GM18951 (cell line): ENCODE results near the gene DRICH1.

ENCODE experiments used
- POLR2A ChIP-seq: IDR thresholded peaks from 4 replicates; pipeline ENCODE4 v1.6.1; 2011; ENCODE audit warnings: mild to moderate bottlenecking; ENCODE audit not compliant: insufficient read length, insufficient read depth; ENCODE audit errors: extremely low read depth
- in situ Hi-C: fragments of 300-500 bp; cut with MboI; formaldehyde crosslinking; loops from one replicate; pipeline ENCODE4 v1.12.0; 2022; ENCODE audit warnings: low sequenced_read_pairs, mixed read lengths, inconsistent platforms; ENCODE audit not compliant: unreplicated experiment

DRICH1 gene, protein sequence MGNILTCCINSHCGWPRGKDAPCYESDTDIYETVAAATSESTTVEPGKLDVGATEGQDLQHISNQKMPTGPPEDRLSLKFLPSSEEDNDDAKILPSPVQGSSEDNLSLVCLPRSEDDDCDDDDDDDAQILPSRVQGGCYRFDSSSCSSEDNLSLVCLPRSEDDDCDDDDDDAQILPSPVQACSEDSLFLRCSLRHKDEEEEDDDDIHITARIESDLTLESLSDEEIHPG

GRCh38 chr22:23632178-23632577, at the start of gene DRICH1:
Gene DRICH1 (minus strand): TSS chr22:23632321. CDS start chr22:23632023, 298 bp downstream.
- in situ Hi-C loops = loop anchor here (10.0 kb wide), 1 partner anchor 1693 kb away; no protein-coding TSS in a partner anchor
- no peak for TF ChIP-seq POLR2A

DNA sequence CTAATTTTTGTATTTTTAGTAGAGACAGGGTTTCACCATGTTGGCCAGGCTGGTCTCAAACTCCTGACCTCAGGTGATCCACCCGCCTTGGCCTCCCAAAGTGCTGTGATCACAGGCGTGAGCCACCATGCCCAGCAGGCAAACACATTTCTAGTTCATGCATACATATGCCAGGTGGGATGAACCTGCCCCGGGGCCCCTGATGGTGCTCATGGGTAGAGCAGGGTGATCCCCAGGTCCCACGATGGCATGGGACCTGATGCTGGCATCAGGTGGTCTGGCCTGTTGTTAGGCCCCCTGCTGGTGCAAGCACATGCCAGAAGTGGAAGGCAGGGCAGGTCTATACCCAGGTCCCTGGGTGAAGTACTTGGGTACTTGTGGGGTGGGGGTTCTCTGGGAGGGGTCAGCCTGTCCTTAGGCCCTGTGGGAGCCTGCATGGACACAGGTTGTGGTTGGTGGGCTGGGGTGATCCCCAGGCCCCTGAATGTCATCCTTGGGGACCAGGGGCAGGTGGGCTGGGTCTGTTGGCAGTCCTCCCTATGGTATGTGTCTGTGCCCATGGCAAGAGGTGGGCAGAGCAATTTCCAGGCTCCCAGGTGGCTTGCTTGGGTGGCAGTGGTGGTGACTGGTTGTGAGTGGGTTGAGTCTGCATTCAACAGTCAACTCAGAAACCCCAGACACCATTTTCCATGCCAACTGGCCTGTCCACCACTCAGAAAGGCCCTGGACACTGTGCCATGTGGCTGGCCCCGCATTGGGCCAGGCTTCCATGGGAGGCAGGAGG, 49.1 kb upstream of the DRICH1 start:
- TF ChIP-seq POLR2A = no peak
- in situ Hi-C loops = no loop called here

- in situ Hi-C loops = loop anchor here (10.0 kb wide), 1 partner anchor 927 kb away; the partner anchor contains the start of gene GGT1
- TF ChIP-seq POLR2A = no peak
Measured at GRCh38 chr22:23678133-23678532, 46.0 kb upstream of the DRICH1 start.

- no peak for TF ChIP-seq POLR2A
- in situ Hi-C loops = loop anchor here (10.0 kb wide), 1 partner anchor 927 kb away; the partner anchor contains the start of gene GGT1
Measured at GRCh38 chr22:23677701-23677995, 45.5 kb upstream of the DRICH1 start.

DNA sequence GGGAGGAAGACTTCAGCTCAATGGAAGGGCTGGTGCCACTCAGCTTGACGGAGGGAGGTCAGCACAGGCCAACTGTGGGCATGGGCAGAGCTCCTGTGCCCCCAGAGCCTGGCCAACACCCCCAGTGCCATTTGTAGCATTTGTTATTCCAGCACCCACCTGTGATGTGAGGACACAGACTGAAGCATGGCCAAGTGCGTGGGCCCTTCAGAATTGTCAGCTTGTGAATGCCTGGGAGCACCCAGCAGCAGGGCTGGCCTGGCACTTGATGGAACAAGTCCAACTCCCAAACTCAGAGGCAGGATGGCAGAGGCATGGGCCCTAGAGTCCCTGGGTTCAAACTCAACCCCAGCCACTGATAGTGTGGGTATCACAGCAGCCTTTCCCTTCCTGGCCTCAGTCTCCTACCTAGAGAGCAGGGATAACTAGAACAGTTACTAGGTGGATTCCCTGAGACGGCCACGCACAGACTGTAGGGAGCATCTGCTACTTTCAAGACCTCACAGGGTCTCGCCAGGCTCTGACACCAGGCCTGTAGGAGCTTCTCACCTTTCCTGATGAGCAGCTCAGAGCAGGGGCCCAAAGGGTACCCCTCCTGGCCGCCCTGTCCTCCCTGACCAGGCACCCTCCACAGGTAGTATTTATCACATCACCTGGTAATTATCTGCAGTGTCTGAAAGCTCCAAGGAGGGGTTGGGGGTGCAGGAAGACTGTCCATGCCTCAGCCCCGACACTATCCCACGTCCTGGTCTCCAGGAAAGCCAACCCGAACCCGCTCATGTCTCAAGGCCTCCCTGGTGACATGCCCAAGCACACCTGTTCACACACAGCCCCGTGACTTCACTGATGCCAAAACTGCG, 45.0 kb upstream of the DRICH1 start:
- in situ Hi-C loops = loop anchor here (10.0 kb wide), 1 partner anchor 928 kb away; the partner anchor contains the start of gene GGT1

DNA sequence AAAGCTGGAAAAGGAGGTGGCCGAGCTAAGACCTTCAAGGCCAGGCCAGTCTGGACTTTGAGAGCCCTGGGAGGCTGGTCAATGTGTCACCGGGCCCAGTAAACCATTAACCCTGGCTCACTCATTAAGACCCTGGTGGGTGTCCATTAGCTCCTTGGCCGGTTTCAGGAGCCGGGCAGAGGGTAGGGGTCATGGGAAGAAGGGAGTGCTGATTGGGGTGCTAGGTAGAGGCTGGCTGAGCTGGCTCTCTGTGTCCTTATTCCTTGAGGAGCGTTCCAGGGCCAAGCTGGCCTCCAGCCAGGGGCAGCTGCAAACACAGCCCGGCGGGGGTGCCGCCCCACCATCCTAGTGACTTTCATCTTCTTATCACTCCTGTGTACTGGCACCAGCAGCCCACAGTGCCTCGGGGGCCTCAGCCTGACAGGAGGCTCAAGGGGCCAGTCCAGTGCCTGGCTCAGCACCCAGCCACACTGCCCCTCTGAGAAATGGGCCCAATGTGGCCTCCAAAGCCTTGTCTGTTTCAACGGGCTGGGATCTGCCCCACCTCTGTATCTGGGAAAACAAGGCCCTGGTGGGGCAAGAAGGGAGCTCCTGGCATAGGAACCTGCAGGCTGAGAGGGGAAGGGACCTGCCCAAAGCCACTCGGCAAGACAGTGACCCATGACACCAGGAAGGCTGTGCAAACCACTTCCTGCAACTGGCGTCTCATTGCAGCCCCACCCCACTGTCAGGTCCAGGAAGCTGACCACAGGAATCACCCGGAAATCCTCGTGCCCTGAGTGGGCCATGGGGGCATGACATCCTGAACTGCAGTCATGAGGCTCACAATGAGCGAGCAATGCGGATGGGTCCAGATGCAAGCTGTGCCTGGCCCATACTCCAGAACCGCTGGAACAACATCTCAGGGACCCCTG, 43.6 kb upstream of the DRICH1 start:
- TF ChIP-seq POLR2A = no peak
- in situ Hi-C loops = loop anchor here (10.0 kb wide), 1 partner anchor 929 kb away; the partner anchor contains the start of gene GGT1

DNA sequence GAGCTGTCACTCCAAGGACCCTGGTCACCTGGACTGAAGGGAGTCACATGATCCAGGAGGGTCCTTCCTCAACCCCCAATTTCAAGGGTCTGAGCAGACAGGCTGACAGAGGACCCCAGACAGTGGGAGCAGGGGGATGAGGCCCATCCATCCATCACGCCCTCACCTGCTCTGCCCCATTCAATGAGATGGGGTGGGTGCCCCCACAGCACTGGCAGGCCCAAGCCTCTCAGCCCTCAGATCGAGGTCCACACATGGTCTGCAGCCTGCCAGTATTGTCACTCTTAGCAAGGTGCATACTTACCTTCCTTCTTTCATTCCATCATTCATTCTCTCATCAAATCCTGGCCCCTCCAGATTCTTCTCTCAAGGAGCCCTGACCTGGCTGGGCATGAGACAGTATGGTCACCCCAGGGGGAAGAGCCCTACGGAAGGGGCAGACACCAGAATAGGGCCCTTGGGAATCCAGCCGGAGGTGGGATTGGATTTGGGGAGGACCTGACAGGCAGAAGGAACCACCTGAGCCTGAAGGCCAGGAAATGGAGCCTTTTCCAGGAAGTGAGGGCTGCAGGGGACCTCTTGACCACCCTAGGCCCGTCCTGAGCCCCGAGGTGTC, 42.9 kb upstream of the DRICH1 start:
- in situ Hi-C loops = loop anchor here (10.0 kb wide), 1 partner anchor 930 kb away; the partner anchor contains the start of gene GGT1

DNA sequence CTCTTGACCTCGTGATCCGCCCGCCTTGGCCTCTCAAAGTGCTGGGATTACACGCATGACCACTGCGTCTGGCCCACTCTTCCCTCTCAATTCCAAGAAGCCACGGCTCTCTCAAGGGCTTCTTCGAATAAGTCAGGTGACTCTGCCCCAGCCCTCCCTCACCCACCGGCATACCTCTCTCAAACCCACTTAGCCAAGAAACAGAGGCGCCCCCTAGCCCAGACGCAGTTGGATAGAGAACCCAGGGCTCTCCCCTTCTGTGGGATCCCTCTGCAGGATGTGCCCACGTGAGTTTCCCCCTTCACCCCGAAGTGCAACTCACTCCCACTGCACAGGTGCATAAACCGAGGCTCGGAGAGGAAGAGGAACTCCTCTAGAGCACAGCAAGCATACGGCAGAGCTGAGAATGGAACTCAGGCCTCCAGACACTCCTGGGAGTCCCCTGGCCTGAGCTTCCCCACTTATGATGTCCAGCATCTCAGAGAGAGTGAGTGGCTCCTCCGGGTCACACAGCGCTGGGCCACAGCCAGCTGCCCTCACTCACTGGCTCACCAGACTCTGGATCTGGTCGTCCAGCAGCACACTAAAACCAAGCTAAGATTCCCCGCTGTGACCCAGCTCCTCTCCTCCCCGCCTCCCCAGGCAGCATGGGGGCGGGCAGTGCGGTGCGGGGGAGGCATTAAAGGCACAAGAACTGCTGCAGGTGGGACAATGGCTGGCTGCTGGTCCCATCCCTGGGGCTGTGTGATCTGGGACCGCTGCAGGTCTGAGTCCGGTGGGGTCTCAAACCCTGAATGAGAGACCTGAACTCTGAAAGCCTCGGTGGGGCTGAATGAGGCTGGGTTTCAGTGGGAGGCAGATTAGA, 41.9 kb upstream of the DRICH1 start:
- in situ Hi-C loops = loop anchor here (10.0 kb wide), 1 partner anchor 931 kb away; the partner anchor contains the start of gene GGT1

DNA sequence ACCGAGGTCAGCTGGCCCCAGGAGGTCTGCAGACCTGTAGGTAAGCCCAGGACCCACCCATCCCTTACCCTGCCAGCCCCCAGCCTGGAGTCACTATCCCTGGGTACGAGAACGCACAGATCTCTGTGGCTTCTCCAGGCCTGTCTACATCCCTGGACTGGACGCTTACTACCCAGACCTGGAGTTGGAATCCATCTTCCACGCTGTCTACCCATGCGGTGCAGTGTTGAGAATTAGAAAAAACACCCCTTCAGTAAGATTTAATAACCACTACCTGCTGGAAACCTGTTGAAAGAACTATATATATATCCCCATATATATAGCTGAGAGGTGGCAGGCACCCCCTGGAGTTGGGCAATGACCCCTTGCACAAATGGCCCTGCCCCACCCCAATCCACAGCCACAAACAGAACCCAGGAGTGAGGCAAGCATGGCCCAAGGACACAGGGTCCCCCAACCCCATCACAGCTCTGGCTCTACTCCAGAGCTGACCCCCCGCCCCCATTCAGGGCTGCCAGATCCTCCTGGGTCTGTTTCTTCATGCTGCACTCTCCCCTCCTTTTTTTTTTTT, 41.0 kb upstream of the DRICH1 start:
- in situ Hi-C loops = loop anchor here (10.0 kb wide), 1 partner anchor 932 kb away; the partner anchor contains the start of gene GGT1

More for the DNA sequence above, 41.9 kb upstream of the DRICH1 start:
- no peak for TF ChIP-seq POLR2A

DNA sequence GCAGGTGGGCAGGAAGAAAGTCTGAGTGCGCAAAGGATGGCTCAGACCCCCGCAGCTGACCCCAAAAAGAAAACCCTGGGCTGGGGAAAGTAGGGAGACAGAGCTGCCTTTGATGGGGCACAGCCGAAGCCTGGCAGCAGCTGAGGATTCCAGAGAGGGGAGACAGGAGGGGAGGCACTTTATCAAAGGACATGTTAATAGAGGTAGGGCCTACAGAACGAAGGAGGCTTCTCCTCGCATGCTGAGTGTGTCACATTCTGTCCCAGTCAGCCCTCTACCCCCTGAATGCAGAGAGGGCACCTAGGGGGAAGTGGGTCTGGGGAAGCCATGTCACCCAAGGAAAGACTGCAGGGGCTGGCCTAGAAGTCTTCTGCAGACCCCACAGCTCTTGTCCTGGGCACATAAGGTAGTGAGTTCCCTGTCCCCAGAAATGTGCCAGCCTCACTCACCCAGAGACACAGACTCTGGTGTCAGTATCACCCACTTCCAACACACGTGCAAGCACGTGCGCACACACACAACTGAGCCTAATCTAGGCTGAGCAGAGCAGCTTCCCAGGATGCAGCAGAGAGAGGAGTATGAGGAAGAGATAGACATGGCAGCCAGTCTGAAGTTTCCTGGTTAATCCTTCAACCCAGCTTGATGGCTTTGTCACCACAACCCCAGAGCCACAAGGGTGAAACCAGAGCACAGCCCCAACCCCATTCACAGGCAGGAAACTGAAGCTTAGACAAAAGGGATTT, 40.4 kb upstream of the DRICH1 start:
- in situ Hi-C loops = loop anchor here (10.0 kb wide), 1 partner anchor 932 kb away; the partner anchor contains the start of gene GGT1

More for the DNA sequence above, 41.0 kb upstream of the DRICH1 start:
- no peak for TF ChIP-seq POLR2A

DNA sequence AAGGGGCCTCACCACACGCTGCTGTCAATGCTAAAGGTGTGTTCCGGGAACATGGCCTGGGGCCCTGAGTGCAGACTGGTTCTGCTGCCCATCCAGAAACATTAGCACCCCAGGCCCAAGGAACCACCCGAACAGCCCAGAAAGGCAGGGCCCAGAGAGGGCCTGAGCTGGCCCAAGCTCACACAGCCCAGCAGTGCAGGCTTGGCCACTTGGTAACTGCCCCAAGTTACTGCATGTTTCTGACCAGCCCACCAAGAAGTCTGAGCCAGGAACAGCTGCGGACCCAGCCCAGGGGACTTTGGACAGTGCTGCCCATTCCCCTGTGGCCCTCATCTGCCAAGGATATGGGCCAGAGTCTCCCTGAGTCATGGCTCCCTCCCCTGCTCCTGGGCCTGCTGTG, 39.3 kb upstream of the DRICH1 start:
- in situ Hi-C loops = loop anchor here (10.0 kb wide), 1 partner anchor 933 kb away; the partner anchor contains the start of gene GGT1
